HepG2 (cell line): ENCODE measurements around the gene SLC13A2. TPM values are rescaled to one million over a fixed set of nuclear protein-coding genes. Genes with fewer than 3 reads are reported as not detected.

Source experiments
- ATAC-seq: fragments of 200-7000 bp; cut with Tn5 transposase; 3 replicates; pipeline ENCODE4 v1.9.1; 2020; ENCODE audit warnings: mild to moderate bottlenecking, moderate library complexity
- BruUV-seq: library from RNA; stranded (reverse); fragments of 400-500 nt; replicated peaks from 2 replicates; lab custom pipeline; 2021; lab: Mats Ljungman, UMichigan
- CTCF ChIA-PET: fragments of 300-600 bp; formaldehyde crosslinking; extraction: SDS; loops from one replicate; lab custom pipeline; 2021; ENCODE audit warnings: low total read pairs, inconsistent platforms, low intra/inter-chr PET ratio; lab: Yijun Ruan, JAX
- POLR2A ChIA-PET: fragments of 350-600 bp; sonication (Branson Sonifier 250); formaldehyde crosslinking; loops from one replicate; lab custom pipeline; 2020; ENCODE audit warnings: antibody characterized with exemption, inconsistent platforms; lab: Yijun Ruan, JAX
- DNase-seq: peaks from one replicate; pipeline ENCODE4 v3.0.0-alpha.2; 2015; ENCODE audit warnings: low spot score
- FAIRE-seq: peaks from 3 replicates; lab custom pipeline; 2011; peaks lifted over from hg19 to GRCh38; lab: Jason Lieb, UNC
- H2AFZ ChIP-seq: one replicate; pipeline ENCODE4 v1.6.1; 2011; ENCODE audit warnings: low read length, inconsistent platforms
- H3K27ac ChIP-seq: fragments of 300-600 bp; 3 replicates; pipeline ENCODE4 v1.8.0; 2011; ENCODE audit warnings: mixed run types, mild to moderate bottlenecking, mixed read lengths, low read length, inconsistent platforms; ENCODE audit not compliant: insufficient read depth; ENCODE audit errors: extremely low read length
- H3K27me3 ChIP-seq, 2 experiments: fragments of 200-600 bp in 1 of 2; 2 replicates in 1 of 2; 3 replicates in 1 of 2; pipeline versions ENCODE4 v1.6.0 to v1.8.0; 2011; ENCODE audit warnings: low read length in 2 of 2, mild to moderate bottlenecking in 2 of 2, moderate library complexity in 2 of 2, inconsistent platforms in 1 of 2; ENCODE audit not compliant: insufficient read depth in 2 of 2, control insufficient read depth in 1 of 2
- H3K36me3 ChIP-seq, 2 experiments: fragments of 200-600 bp in 1 of 2; replicated peaks in 1 of 2; 2 replicates in 1 of 2; 3 replicates in 1 of 2; pipeline versions ENCODE4 v1.5.1 to v1.8.0; 2011; ENCODE audit warnings: low read length in 2 of 2, inconsistent platforms in 1 of 2; ENCODE audit not compliant: insufficient read depth in 2 of 2, control insufficient read depth in 1 of 2
- H3K4me1 ChIP-seq: 2 replicates; pipeline ENCODE4 v1.5.1; 2012; ENCODE audit warnings: low read length, inconsistent platforms; ENCODE audit not compliant: insufficient read depth
- H3K4me2 ChIP-seq: 2 replicates; pipeline ENCODE4 v1.6.0; 2011; ENCODE audit warnings: low read depth, low read length, inconsistent platforms
- H3K4me3 ChIP-seq, 3 experiments: fragments of 200-600 bp in 1 of 3; sonication (generic), shearing (Covaris generic) in 1 of 3; replicated peaks in 1 of 3; 2 replicates each; pipeline ENCODE4 v1.5.1; 2011 to 2016; ENCODE audit warnings: low read length in 3 of 3, inconsistent platforms in 2 of 3, low read depth in 2 of 3, mild to moderate bottlenecking in 2 of 3, control low read depth in 1 of 3, mixed read lengths in 1 of 3; ENCODE audit not compliant: insufficient read depth in 1 of 3
- H3K79me2 ChIP-seq: one replicate; pipeline ENCODE4 v1.6.1; 2011; ENCODE audit warnings: low read length, inconsistent platforms; ENCODE audit not compliant: insufficient read depth
- H3K9ac ChIP-seq: 2 replicates; pipeline ENCODE4 v1.6.0; 2011; ENCODE audit warnings: mild to moderate bottlenecking, low read depth, low read length, inconsistent platforms; ENCODE audit not compliant: insufficient read depth
- H3K9me3 ChIP-seq: 2 replicates; pipeline ENCODE4 v1.5.1; 2012; ENCODE audit warnings: mild to moderate bottlenecking, low read length
- H4K20me1 ChIP-seq: 2 replicates; pipeline ENCODE4 v1.6.0; 2011; ENCODE audit warnings: inconsistent platforms, mild to moderate bottlenecking, low read length, moderate library complexity; ENCODE audit not compliant: insufficient read depth
- CHCHD3 ChIP-seq: sonication (generic); formaldehyde crosslinking; IDR thresholded peaks from 2 replicates; pipeline ENCODE4 v1.8.0; 2022; ENCODE audit warnings: mild to moderate bottlenecking, missing genetic modification reagents, moderate library complexity
- GABPB1 ChIP-seq: IDR thresholded peaks from 2 replicates; pipeline ENCODE4 v1.6.1; 2016; ENCODE audit warnings: mild to moderate bottlenecking, missing genetic modification reagents, moderate library complexity, missing compliant biosample characterization
- HNRNPL ChIP-seq: fragments of 200-400 bp; formaldehyde crosslinking; IDR thresholded peaks from 2 replicates; pipeline ENCODE4 v1.6.1; 2017; ENCODE audit warnings: mild to moderate bottlenecking, low read depth, low read length
- NR2F1 ChIP-seq, 2 experiments: fragments of 450-650 bp in 1 of 2; formaldehyde crosslinking in 1 of 2; IDR thresholded peaks; 2 replicates each; pipeline versions ENCODE4 v1.5.0 to v1.6.1; 2016 to 2020; ENCODE audit warnings: mild to moderate bottlenecking in 1 of 2, missing compliant biosample characterization in 1 of 2, missing genetic modification reagents in 1 of 2, moderate library complexity in 1 of 2
- NR2F6 ChIP-seq, 2 experiments: IDR thresholded peaks; 2 replicates each; pipeline ENCODE4 v1.6.1; 2016; ENCODE audit warnings: antibody characterized with exemption in 1 of 2, mild to moderate bottlenecking in 1 of 2
- WGBS: methylation state at CpG from one replicate; pipeline ENCODE4 v1.1.6; 2017; ENCODE audit warnings: low lambda C conversion rate; 5-methylcytosine and 5-hydroxymethylcytosine counted together
- in situ Hi-C: cut with HindIII; loops from 2 replicates; pipeline ENCODE4 v1.10.0; 2017; ENCODE audit warnings: low pct_unique_long_range_greater_than_20kb; ENCODE audit not compliant: extremely low pct_ligation_motif_present
- intact Hi-C: fragments of 100-400 bp; cut with micrococcal nuclease; formaldehyde crosslinking; loops from one replicate; pipeline ENCODE4 v1.10.0; 2022; ENCODE audit not compliant: unreplicated experiment
- polyA plus RNA-seq, 8 experiments: library from polyadenylated mRNA; depleted of rRNA in 3 of 8; stranded (reverse) in 7 of 8; unstranded in 1 of 8; fragments of >200 nt; fragmentation: Illumina TruSeq in 4 of 8; extraction: Trizol in 4 of 8; gene quantifications; 2 replicates each; pipeline versions ENCODE4 v1.2.1 to v1.2.3, GENCODE V29; 2011 to 2016; ENCODE audit warnings: low read depth in 4 of 8, missing spikeins in 1 of 8, mixed read lengths in 1 of 8; ENCODE audit not compliant: insufficient read depth in 1 of 8
- total RNA-seq, 5 experiments: library from RNA; depleted of rRNA; stranded (reverse); fragments of >200 nt; fragmentation: Illumina TruSeq; extraction: Trizol; gene quantifications; 2 replicates each; pipeline ENCODE4 v1.2.3, GENCODE V29; 2016; ENCODE audit warnings: low read depth in 1 of 5
- TF ChIP-seq, protein P1 (sequence below): sonication (generic); formaldehyde crosslinking; IDR thresholded peaks from 2 replicates; pipeline ENCODE4 v1.5.1; 2020; ENCODE audit warnings: mild to moderate bottlenecking, missing genetic modification reagents, moderate library complexity

Gene SLC13A2
- total and polyA plus RNA-seq, 2 of the 13 experiments (the other 11 are each of a cell fraction or from before 2014, with no cell fraction given), result 0.07 TPM; not detected in 1

DNA sequence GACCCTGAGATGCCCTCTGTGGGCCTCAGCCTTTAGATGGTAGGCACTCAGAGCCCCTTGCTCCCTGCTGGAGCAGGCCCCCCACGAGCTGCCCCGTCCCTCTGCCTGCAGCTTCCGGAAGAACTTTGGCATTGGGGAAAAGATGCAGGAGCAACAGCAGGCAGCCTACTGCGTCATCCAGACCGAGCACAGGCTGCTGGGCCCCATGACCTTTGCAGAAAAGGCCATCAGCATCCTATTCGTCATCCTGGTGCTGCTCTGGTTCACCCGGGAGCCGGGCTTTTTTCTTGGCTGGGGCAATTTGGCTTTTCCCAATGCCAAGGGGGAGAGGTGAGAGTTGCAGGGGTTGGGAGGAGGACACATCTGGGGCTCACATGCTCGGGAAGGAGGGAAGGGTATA is 20.0 kb downstream of the SLC13A2 start:
- Histone ChIP-seq H3K4me2 (no peak overlapping the region), H3K79me2 (no peaks in the 10 kb centered on the region), H2AFZ (no peak overlapping the region), H3K9ac (no peak overlapping the region), H3K27me3 (peaks cover 1 to 6% of the 10 kb centered on the region in 2 experiments; a peak in 1 of 5 replicates), H4K20me1 (no peaks in the 10 kb centered on the region; the same call in 1 of the 2 replicates), H3K4me3 (no peak overlapping the region), H3K36me3 (no peaks in the 10 kb centered on the region), H3K27ac (no peak overlapping the region), H3K9me3 (no peaks in the 10 kb centered on the region), H3K4me1 (peaks cover 27% of the 10 kb centered on the region)
- 10% methylated on average over 5 of the region's 9 CpGs for WGBS
- DNase-seq (no peak), ATAC-seq (no peak), FAIRE-seq (no peak)
- intact Hi-C loops, result no loop called here
- CTCF ChIA-PET, result interaction anchor here (1.0 kb wide), 1 partner anchor 47 kb away, joined by 3 read pairs; no protein-coding TSS in a partner anchor
- POLR2A ChIA-PET, result no interaction called here
- BruUV-seq, result no TSS peak
- in situ Hi-C loops, result loop anchor here (5.0 kb wide), 1 partner anchor 119 kb away; the partner anchor contains the start of gene RSKR
- TF ChIP-seq NR2F6 (IDR thresholded peaks at IDR 0.05) (peak; percentile 61; the same call in 1 of the 2 replicates), NR2F6 (CRISPR knock-in tag; IDR thresholded peaks at IDR 0.05) (no peak), NR2F1 (CRISPR knock-in tag; IDR thresholded peaks at IDR 0.05) (peak; percentile 33 to 40; a peak in 1 of 4 replicates), GABPB1 (CRISPR knock-in tag) (peak; percentile 26; the same call in 1 of the 2 replicates), HNRNPL (no peak), CHCHD3 (CRISPR knock-in tag) (no peak)
- TF ChIP-seq, protein P1, sequence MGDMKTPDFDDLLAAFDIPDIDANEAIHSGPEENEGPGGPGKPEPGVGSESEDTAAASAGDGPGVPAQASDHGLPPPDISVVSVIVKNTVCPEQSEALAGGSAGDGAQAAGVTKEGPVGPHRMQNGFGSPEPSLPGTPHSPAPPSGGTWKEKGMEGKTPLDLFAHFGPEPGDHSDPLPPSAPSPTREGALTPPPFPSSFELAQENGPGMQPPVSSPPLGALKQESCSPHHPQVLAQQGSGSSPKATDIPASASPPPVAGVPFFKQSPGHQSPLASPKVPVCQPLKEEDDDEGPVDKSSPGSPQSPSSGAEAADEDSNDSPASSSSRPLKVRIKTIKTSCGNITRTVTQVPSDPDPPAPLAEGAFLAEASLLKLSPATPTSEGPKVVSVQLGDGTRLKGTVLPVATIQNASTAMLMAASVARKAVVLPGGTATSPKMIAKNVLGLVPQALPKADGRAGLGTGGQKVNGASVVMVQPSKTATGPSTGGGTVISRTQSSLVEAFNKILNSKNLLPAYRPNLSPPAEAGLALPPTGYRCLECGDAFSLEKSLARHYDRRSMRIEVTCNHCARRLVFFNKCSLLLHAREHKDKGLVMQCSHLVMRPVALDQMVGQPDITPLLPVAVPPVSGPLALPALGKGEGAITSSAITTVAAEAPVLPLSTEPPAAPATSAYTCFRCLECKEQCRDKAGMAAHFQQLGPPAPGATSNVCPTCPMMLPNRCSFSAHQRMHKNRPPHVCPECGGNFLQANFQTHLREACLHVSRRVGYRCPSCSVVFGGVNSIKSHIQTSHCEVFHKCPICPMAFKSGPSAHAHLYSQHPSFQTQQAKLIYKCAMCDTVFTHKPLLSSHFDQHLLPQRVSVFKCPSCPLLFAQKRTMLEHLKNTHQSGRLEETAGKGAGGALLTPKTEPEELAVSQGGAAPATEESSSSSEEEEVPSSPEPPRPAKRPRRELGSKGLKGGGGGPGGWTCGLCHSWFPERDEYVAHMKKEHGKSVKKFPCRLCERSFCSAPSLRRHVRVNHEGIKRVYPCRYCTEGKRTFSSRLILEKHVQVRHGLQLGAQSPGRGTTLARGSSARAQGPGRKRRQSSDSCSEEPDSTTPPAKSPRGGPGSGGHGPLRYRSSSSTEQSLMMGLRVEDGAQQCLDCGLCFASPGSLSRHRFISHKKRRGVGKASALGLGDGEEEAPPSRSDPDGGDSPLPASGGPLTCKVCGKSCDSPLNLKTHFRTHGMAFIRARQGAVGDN (CRISPR knock-in tag), result peak; percentile 31; the same call in 1 of the 2 replicates
